ENCODE data around the gene IGF2.

- TF ChIP-seq, protein P1, sequence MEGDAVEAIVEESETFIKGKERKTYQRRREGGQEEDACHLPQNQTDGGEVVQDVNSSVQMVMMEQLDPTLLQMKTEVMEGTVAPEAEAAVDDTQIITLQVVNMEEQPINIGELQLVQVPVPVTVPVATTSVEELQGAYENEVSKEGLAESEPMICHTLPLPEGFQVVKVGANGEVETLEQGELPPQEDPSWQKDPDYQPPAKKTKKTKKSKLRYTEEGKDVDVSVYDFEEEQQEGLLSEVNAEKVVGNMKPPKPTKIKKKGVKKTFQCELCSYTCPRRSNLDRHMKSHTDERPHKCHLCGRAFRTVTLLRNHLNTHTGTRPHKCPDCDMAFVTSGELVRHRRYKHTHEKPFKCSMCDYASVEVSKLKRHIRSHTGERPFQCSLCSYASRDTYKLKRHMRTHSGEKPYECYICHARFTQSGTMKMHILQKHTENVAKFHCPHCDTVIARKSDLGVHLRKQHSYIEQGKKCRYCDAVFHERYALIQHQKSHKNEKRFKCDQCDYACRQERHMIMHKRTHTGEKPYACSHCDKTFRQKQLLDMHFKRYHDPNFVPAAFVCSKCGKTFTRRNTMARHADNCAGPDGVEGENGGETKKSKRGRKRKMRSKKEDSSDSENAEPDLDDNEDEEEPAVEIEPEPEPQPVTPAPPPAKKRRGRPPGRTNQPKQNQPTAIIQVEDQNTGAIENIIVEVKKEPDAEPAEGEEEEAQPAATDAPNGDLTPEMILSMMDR (IDR thresholded peaks at IDR 0.05): no peak
- no peak for TF ChIP-seq EZH2 (IDR thresholded peaks at IDR 0.05; ENCODE audit: borderline replicate concordance, insufficient read depth, low read depth, low read length, poor library complexity, severe bottlenecking)
These were observed 16.1 kb downstream of the IGF2 start for GRCh38 chr11:2122907-2123627.

Data from B cell (primary cell).